PC-3 (cell line): Measurements from ENCODE around the gene DERA.

ENCODE experiments used
- EZH2phosphoT487 ChIP-seq: fragments of 300-600 bp; sonication (generic); IDR thresholded peaks from 2 replicates; pipeline ENCODE4 v1.6.1; 2018; ENCODE audit warnings: mild to moderate bottlenecking, antibody characterized with exemption, low read length, borderline replicate concordance
- TF ChIP-seq, protein P1 (sequence below): fragments of 300-600 bp; sonication (generic); conservative IDR thresholded peaks from 2 replicates; pipeline ENCODE4 v1.5.1; 2017; ENCODE audit warnings: antibody characterized with exemption, low read depth, mild to moderate bottlenecking, low read length

GRCh38 chr12:15892645-15893259, 18.4 kb upstream of the DERA start:
- TF ChIP-seq, protein P1, sequence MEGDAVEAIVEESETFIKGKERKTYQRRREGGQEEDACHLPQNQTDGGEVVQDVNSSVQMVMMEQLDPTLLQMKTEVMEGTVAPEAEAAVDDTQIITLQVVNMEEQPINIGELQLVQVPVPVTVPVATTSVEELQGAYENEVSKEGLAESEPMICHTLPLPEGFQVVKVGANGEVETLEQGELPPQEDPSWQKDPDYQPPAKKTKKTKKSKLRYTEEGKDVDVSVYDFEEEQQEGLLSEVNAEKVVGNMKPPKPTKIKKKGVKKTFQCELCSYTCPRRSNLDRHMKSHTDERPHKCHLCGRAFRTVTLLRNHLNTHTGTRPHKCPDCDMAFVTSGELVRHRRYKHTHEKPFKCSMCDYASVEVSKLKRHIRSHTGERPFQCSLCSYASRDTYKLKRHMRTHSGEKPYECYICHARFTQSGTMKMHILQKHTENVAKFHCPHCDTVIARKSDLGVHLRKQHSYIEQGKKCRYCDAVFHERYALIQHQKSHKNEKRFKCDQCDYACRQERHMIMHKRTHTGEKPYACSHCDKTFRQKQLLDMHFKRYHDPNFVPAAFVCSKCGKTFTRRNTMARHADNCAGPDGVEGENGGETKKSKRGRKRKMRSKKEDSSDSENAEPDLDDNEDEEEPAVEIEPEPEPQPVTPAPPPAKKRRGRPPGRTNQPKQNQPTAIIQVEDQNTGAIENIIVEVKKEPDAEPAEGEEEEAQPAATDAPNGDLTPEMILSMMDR, result no peak
- TF ChIP-seq EZH2phosphoT487, result no peak
